Neural crest cell (in vitro differentiated cells): Measurements from ENCODE around the gene JARID2. TPM values are rescaled to one million over a fixed set of nuclear protein-coding genes. Genes with fewer than 3 reads are reported as not detected.

Source experiments
- DNase-seq: peaks from one replicate; pipeline ENCODE4 v3.0.0; 2021; ENCODE audit warnings: low read depth, mixed read lengths, low spot score
- H3K27ac Mint-ChIP-seq: one replicate; pipeline ENCODE4 v1.8.0; 2021; ENCODE audit warnings: mild to moderate bottlenecking, mixed read lengths; ENCODE audit not compliant: unreplicated experiment
- H3K27me3 Mint-ChIP-seq: 2 replicates; pipeline ENCODE4 v1.8.0; 2021; ENCODE audit warnings: low read depth, mild to moderate bottlenecking, mixed read lengths
- H3K36me3 Mint-ChIP-seq: 2 replicates; pipeline ENCODE4 v1.8.0; 2021; ENCODE audit warnings: low read depth, mild to moderate bottlenecking, mixed read lengths
- H3K4me1 Mint-ChIP-seq: 2 replicates; pipeline ENCODE4 v1.8.0; 2021; ENCODE audit warnings: mixed read lengths
- H3K4me3 Mint-ChIP-seq: one replicate; pipeline ENCODE4 v1.8.0; 2021; ENCODE audit warnings: mild to moderate bottlenecking, mixed read lengths
- H3K9me3 Mint-ChIP-seq: 2 replicates; pipeline ENCODE4 v1.8.0; 2021; ENCODE audit warnings: mixed read lengths
- CTCF ChIP-seq: fragments of 200-600 bp; sonication (generic); conservative IDR thresholded peaks from 2 replicates; pipeline ENCODE4 v1.5.0; 2021; ENCODE audit warnings: antibody characterized with exemption, mild to moderate bottlenecking
- total RNA-seq: library from RNA; stranded (reverse); gene quantifications from 2 replicates; pipeline ENCODE4 v1.2.1, GENCODE V29; 2021

JARID2 gene
- total RNA-seq, 1 donor from 2014 or later: 33.9 TPM

- Mint-ChIP-seq H3K9me3 (peaks cover 17% of the 10 kb centered on the region), H3K36me3 (peaks cover 32% of the 10 kb centered on the region), H3K27me3 (no peaks in the 10 kb centered on the region), H3K4me1 (peaks cover 36% of the 10 kb centered on the region), H3K4me3 (peak overlapping the region; percentile 47), H3K27ac (peak overlapping the region; percentile 87)
- DNase-seq: no peak
- no peak for TF ChIP-seq CTCF
These were observed 175.1 kb downstream of the JARID2 start for GRCh38 chr6:15420959-15421438.

- DNase-seq: no peak
- peaks cover 47% of the 10 kb centered on the region for H3K4me1 Mint-ChIP-seq
- H3K4me3 Mint-ChIP-seq: no peak overlapping the region
- peaks cover 12% of the 10 kb centered on the region for H3K9me3 Mint-ChIP-seq
- H3K36me3 Mint-ChIP-seq: peaks cover 26% of the 10 kb centered on the region
- TF ChIP-seq CTCF: no peak
- no peaks in the 10 kb centered on the region for H3K27me3 Mint-ChIP-seq
- no peak overlapping the region for H3K27ac Mint-ChIP-seq
These were observed 176.3 kb downstream of the JARID2 start for GRCh38 chr6:15421945-15422733.

GRCh38 chr6:15423286-15423993, 177.6 kb downstream of the JARID2 start:
- peaks cover 9% of the 10 kb centered on the region for H3K9me3 Mint-ChIP-seq
- peaks cover 17% of the 10 kb centered on the region for H3K36me3 Mint-ChIP-seq
- DNase-seq: no peak
- TF ChIP-seq CTCF: no peak
- H3K27ac Mint-ChIP-seq: no peak overlapping the region
- H3K27me3 Mint-ChIP-seq: no peaks in the 10 kb centered on the region
- H3K4me1 Mint-ChIP-seq: peaks cover 60% of the 10 kb centered on the region
- no peak overlapping the region for H3K4me3 Mint-ChIP-seq

- no peak for DNase-seq
- H3K27ac Mint-ChIP-seq: peak overlapping the region; percentile 70
- peaks cover 75% of the 10 kb centered on the region for H3K4me1 Mint-ChIP-seq
- no peak for TF ChIP-seq CTCF
- H3K27me3 Mint-ChIP-seq: no peaks in the 10 kb centered on the region
- no peak overlapping the region for H3K4me3 Mint-ChIP-seq
- no peaks in the 10 kb centered on the region for H3K9me3 Mint-ChIP-seq
- peaks cover 2% of the 10 kb centered on the region for H3K36me3 Mint-ChIP-seq
These were observed 180.1 kb downstream of the JARID2 start for GRCh38 chr6:15425947-15426346.

GRCh38 chr6:15426395-15426794, 180.5 kb downstream of the JARID2 start:
- Mint-ChIP-seq H3K27me3 (no peaks in the 10 kb centered on the region), H3K4me1 (peaks cover 76% of the 10 kb centered on the region), H3K27ac (peak overlapping the region; percentile 70), H3K36me3 (no peaks in the 10 kb centered on the region), H3K9me3 (no peaks in the 10 kb centered on the region), H3K4me3 (no peak overlapping the region)
- no peak for TF ChIP-seq CTCF
- DNase-seq: no peak
